HG03064 (cell line): ENCODE measurements around the gene CACNA2D3.

Source experiments
- ATAC-seq: cut with Tn5 transposase; IDR thresholded peaks from one replicate; pipeline ENCODE4 v1.9.1; 2021; ENCODE audit warnings: low read depth; ENCODE audit not compliant: unreplicated experiment

The CACNA2D3 gene

GRCh38 chr3:54549607-54550220, 427.4 kb downstream of the CACNA2D3 start:
- ATAC-seq: no peak

DNA sequence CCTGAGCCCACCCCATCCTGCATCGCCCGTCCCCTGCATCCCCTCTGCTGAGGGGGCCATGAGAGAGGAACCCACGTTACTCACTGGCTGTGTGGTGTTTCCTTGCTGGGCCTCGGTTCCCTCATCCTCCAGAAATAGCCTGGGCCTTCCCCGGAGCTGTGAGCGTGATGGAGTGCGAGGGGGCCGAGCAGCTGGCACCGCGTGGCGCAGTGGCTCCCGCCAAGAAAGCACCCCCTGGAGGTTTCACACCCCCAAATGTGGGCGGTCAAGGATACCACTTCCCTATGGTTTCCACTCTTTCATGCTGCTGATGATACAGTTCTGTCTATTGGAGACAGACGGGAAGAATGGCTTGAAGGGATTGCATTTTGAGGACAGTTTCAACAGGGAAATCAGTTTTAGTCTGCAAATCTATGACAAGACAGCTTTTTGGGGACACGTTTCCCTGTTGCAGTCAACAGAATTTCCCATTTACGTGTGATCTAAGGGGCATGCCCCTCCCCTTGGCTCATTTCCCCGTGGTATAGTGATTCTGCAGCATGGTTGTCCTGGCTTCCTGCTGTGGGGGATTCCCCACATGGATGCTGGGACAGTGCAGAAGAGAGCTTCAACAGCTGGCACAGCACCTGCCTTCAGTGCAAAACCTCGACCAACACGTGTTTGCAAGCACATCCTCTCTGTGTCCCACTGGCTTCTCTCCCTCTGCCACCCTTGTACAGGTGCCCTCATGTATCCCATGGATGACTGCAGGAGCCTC, 428.0 kb downstream of the CACNA2D3 start:
- no peak for ATAC-seq

DNA sequence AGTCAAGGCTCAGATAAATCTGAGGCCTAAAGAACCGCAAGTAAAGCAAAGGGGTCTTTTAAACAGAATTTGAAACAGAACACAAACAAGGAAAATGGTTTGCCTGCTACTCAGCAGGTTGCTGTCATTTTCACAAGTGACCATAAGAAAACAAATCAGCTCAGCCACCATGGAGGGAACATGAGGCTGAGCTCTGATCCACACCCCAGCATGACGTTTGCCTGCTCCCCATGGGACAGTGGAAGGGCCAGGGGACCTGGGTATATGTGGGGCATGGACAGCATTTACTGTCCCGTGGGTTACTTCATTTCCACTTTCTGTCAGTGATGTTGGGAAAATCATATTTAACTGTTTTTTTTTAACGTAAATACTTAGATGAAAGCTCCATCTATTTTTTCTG, 434.3 kb downstream of the CACNA2D3 start:
- ATAC-seq: no peak

- ATAC-seq: no peak
Measured at GRCh38 chr3:54557538-54558428, 435.4 kb downstream of the CACNA2D3 start.

DNA sequence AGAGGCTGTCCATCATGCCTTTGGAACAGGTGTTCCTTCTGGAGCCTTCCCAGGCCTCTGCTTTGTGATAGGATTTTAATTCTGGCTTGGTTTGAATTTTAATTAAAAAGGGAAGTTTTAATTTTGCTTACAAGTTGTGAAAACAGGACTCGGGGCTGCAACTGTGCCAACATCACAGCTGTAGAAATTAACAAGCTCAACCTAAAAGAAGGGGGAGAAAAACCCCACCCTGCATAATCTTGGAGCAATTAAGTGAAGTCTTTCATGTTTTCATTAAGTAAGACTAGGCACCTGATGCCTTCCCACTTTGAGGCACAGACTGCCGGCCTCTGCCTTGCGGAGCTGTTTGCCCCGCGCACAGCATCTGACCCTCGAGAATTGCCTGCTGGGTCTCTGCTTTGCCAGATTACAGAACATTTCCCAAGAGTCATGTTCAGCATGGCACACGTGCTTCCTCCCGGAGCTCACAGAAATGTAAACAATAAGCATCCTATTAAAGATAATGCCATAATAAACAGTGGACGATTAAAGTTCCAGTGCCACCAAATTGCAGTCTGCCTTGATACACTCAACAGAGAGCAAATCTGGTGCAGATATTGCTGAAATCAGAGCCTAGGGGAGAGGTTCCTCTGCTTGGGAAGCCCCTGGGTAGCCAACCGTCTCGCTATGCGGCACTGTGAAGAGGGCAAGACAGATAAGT, 441.3 kb downstream of the CACNA2D3 start:
- no peak for ATAC-seq

DNA sequence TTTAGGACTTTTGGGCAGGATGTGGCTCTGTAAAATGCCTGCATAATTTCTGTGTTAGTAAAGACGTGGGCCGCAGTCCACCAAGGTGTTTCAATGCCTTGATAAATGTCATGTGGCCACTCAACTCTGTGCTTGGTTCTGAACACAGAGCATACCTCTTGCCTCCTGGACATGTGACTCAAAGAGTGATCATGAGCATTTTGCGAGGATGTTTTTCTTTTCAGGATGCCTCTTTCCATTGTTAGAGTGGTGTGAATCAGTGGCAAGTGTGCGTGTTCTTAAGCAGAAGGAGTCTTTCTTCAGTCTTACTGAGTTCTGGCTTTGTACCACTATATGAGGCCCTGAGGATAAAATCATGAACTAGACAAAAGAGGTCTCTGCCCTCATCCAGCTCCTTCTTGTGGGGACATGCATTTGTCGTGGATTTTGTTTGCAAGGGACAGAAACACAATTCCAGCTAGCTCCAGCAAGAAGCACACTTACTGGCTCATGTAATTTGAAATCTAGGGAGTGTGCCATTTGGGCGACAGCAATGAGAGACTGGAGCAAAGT, 442.1 kb downstream of the CACNA2D3 start:
- no peak for ATAC-seq

- no peak for ATAC-seq
Measured at GRCh38 chr3:54565956-54566355, 443.6 kb downstream of the CACNA2D3 start.

GRCh38 chr3:54567949-54568348, 445.6 kb downstream of the CACNA2D3 start:
- ATAC-seq: no peak

- ATAC-seq: no peak
Measured at GRCh38 chr3:54570008-54570407, 447.7 kb downstream of the CACNA2D3 start.

DNA sequence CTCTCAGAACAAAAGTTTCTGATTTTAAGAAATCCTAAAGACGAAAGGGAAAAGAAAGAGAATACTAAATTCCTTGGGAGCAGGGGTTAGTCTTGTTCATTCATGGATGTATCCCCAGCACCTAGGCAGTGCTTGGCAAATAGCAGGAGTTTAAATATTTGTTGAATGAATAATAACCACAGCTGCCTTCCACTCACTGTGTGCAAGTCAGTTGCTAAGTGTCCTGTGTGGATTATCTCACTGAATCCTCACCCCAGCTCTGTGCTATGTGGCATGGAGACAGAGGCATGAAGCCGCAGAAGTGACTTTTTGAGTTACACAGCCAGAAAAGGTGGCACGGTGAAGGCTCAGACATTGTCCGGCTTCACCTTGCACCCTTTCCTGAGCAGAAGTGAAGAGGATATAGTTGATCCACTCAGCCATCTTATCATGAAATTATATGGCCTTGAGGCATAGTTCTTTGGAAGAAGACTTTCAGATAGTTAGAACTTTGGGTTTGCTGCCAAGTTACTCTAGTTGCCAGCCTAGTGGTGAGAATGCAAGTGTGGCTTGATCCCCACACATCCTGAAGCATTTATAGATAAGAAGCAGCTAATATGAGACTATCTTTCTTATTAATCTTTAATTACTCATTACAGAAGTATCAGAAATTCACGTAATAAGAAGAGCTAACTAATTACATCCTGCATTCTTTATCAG, 450.0 kb downstream of the CACNA2D3 start:
- no peak for ATAC-seq

DNA sequence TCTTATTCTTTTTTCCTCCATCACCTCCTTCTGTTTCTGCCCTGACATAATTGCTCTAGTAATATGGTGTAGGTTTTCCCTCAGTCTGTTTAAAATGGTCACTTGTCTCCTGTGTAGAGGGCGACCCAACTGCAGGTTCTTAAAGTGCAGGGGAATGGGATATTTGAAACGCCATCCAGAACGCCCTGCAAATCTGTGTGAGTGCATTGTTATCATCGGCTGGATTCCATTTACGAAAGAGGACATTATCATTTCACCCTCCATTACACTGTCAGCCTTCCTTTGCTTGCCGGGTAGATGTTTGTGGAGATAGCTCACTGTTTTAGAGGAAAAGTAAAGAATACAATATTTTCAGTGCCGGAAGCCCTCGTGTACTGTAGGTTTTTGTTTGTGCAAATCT, 451.5 kb downstream of the CACNA2D3 start:
- ATAC-seq: no peak

GRCh38 chr3:54574906-54575617, 452.7 kb downstream of the CACNA2D3 start:
- no peak for ATAC-seq

GRCh38 chr3:54575618-54575960, 453.2 kb downstream of the CACNA2D3 start:
- no peak for ATAC-seq

GRCh38 chr3:54577313-54577712, 455.0 kb downstream of the CACNA2D3 start:
- no peak for ATAC-seq

DNA sequence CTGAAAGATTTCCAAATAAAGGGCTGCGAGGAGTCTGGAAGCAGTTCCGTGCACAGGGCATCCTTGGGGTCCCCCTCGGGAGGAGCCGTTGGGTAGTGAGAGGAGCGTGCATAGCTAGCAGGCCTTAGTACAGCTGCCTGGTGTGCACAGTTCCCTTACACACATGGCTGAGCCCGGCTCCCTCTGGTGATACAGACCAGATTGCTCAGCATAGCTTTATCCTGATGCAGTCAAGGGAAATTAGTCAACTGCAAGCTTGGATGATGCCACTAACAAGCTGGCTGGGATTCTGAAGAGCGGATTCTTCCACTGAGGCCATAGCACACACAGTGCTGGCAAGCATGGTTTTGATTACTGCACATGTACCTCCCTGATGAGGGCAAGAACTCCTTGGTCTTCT, 456.1 kb downstream of the CACNA2D3 start:
- no peak for ATAC-seq

GRCh38 chr3:54580453-54580852, 458.1 kb downstream of the CACNA2D3 start:
- no peak for ATAC-seq

- ATAC-seq: no peak
Measured at GRCh38 chr3:54582424-54582823, 460.1 kb downstream of the CACNA2D3 start.

- ATAC-seq: no peak
Measured at GRCh38 chr3:54591157-54591556, 468.8 kb downstream of the CACNA2D3 start.

DNA sequence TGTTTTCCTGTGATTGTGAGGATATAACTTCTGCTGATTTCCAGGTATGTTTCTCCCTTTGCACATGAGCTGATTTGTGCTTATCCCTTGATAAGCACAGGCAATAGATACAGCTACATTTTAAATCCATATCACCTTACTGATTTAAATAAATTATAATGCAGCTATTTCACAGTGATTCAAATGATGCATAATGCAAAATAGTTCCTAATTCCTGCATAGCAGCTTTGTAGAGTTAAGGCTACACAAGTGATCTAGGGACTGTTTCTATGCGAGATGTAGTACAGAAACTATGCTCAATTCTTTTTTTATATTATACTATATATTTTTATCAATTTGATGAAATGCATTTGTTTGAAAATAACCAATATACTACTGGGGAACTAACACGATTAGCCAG, 471.3 kb downstream of the CACNA2D3 start:
- no peak for ATAC-seq
